DMS153 treated with DMSO at 0.1 percent for 48 hours (cell line): ENCODE results near the gene PKD1L1.
A peak's percentile ranks its signal among the peaks of the same experiment; 100 is the strongest.
"Not testable (repeated sequence)": the region's sequence is repeated elsewhere in the genome, so short reads cannot be mapped to it uniquely, and the experiment has no call there.

Source experiments
- DNase-seq: peaks from one replicate; lab custom pipeline; 2025; ENCODE audit not compliant: unreplicated experiment; lab: John Stamatoyannopoulos, UW

Gene PKD1L1

GRCh38 chr7:47775238-47775637 lies 173.0 kb downstream of the PKD1L1 start:
- DNase-seq, result no peak

- DNase-seq, result no peak
Observed at GRCh38 chr7:47772492-47772891, 175.8 kb downstream of the PKD1L1 start.

- no peak for DNase-seq
Observed at GRCh38 chr7:47771990-47772360, 176.3 kb downstream of the PKD1L1 start.

GRCh38 chr7:47771336-47771989 lies 176.8 kb downstream of the PKD1L1 start:
- no peak for DNase-seq

GRCh38 chr7:47766126-47766525 lies 182.1 kb downstream of the PKD1L1 start:
- DNase-seq, result no peak

- no peak for DNase-seq
Observed at GRCh38 chr7:47765373-47765979, 182.8 kb downstream of the PKD1L1 start.

- no peak for DNase-seq
Observed at GRCh38 chr7:47764746-47765145, 183.5 kb downstream of the PKD1L1 start.

GRCh38 chr7:47763063-47763974 lies 184.9 kb downstream of the PKD1L1 start:
- DNase-seq, result peak; percentile 97

GRCh38 chr7:47762746-47763062 lies 185.6 kb downstream of the PKD1L1 start:
- no peak for DNase-seq

GRCh38 chr7:47762207-47762606 lies 186.1 kb downstream of the PKD1L1 start:
- DNase-seq, result no peak

GRCh38 chr7:47759056-47759706 lies 189.1 kb downstream of the PKD1L1 start:
- DNase-seq, result no peak

GRCh38 chr7:47758546-47758945 lies 189.7 kb downstream of the PKD1L1 start:
- DNase-seq, result no peak

- DNase-seq, result no peak
Observed at GRCh38 chr7:47757921-47758411, 190.3 kb downstream of the PKD1L1 start.

GRCh38 chr7:47756636-47757035 lies 191.6 kb downstream of the PKD1L1 start:
- no peak for DNase-seq

- no peak for DNase-seq
Observed at GRCh38 chr7:47755248-47755647, 193.0 kb downstream of the PKD1L1 start.

GRCh38 chr7:47751724-47752123 lies 196.5 kb downstream of the PKD1L1 start:
- not testable (repeated sequence) for DNase-seq

GRCh38 chr7:47751043-47751442 lies 197.2 kb downstream of the PKD1L1 start:
- DNase-seq, result no peak

- DNase-seq, result no peak
Observed at GRCh38 chr7:47748041-47748440, 200.2 kb downstream of the PKD1L1 start.

- DNase-seq, result no peak
Observed at GRCh38 chr7:47747160-47747559, 201.1 kb downstream of the PKD1L1 start.

- DNase-seq, result no peak
Observed at GRCh38 chr7:47746468-47746867, 201.8 kb downstream of the PKD1L1 start.

GRCh38 chr7:47744883-47745282 lies 203.4 kb downstream of the PKD1L1 start:
- DNase-seq, result no peak
